Epithelial cell of alveolus of lung (primary cell): ENCODE results near the gene EDEM3. TPM values are rescaled to one million over a fixed set of nuclear protein-coding genes. Genes with fewer than 3 reads are reported as not detected.

Experiments
- total RNA-seq: library from RNA; depleted of rRNA; stranded (reverse); fragments of >200 nt; gene quantifications from 2 replicates; pipeline ENCODE4 v1.2.1, GENCODE V29; 2015

EDEM3 gene, protein sequence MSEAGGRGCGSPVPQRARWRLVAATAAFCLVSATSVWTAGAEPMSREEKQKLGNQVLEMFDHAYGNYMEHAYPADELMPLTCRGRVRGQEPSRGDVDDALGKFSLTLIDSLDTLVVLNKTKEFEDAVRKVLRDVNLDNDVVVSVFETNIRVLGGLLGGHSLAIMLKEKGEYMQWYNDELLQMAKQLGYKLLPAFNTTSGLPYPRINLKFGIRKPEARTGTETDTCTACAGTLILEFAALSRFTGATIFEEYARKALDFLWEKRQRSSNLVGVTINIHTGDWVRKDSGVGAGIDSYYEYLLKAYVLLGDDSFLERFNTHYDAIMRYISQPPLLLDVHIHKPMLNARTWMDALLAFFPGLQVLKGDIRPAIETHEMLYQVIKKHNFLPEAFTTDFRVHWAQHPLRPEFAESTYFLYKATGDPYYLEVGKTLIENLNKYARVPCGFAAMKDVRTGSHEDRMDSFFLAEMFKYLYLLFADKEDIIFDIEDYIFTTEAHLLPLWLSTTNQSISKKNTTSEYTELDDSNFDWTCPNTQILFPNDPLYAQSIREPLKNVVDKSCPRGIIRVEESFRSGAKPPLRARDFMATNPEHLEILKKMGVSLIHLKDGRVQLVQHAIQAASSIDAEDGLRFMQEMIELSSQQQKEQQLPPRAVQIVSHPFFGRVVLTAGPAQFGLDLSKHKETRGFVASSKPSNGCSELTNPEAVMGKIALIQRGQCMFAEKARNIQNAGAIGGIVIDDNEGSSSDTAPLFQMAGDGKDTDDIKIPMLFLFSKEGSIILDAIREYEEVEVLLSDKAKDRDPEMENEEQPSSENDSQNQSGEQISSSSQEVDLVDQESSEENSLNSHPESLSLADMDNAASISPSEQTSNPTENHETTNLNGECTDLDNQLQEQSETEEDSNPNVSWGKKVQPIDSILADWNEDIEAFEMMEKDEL
- 27.1 and 29.5 TPM in 2 replicates for total RNA-seq

DNA sequence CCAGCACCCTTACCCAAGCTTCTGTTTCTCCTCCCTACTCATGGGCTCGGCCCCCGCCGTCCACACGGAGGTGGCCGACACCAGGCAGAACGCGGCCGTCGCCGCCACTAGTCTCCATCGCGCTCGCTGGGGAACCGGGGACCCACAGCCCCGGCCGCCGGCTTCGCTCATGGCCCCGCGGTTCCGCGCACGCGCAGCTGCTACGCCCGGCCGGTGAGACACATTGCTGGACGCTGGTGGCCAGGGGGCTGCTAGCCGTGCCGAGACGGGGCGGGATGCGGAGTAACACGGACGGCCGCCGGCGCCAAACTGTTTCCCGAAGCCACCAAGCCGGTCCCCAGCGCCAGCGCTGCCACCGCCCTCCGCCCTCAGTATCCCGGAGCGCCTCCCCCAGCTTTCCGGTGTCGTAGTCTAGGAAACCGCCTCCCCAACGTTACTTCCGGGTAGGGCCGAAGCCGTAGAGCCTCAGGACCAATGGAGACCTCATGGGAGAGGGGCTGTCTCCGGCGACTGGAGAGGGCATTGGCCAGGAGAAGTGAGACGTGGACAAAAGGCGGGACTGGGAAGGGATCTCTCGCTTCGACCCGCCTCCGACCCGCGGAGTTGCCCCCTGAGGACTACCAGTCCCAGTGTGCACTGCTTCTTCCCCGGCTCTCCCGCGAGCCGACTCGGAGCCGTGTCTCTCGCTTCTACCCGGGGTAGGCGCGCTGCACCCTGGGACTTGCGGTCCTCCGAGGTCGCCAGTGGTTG, at the start of gene EDEM3:
Gene EDEM3, minus strand, starts transcription at position 383 of the 750 bp plus-strand sequence. Its CDS starts 212 bp downstream, at position 171.

Other genes with a start within 250 kb of the EDEM3 start
- 3.0 and 34.4 TPM in 2 replicates for gene NIBAN1, start 219.7 kb upstream of the EDEM3 start, total RNA-seq